ENCODE results near the gene ACP7.
A peak's percentile ranks its signal among the peaks of the same experiment; 100 is the strongest.
"Not testable (repeated sequence)": the region's sequence is repeated elsewhere in the genome, so short reads cannot be mapped to it uniquely, and the experiment has no call there.

The ACP7 gene

GRCh38 chr19:39110263-39110967 lies 26.2 kb downstream of the ACP7 start:
- DNase-seq = no peak

GRCh38 chr19:39111593-39112199 lies 27.5 kb downstream of the ACP7 start:
- no peak for DNase-seq

GRCh38 chr19:39112338-39112890 lies 28.2 kb downstream of the ACP7 start:
- peak; percentile 20 for DNase-seq

- no peak for DNase-seq
Observed at GRCh38 chr19:39113199-39113598, 29.0 kb downstream of the ACP7 start.

- no peak for DNase-seq
Observed at GRCh38 chr19:39115105-39115847, 31.1 kb downstream of the ACP7 start.

- not testable (repeated sequence) for DNase-seq
Observed at GRCh38 chr19:39117023-39117422, 32.9 kb downstream of the ACP7 start.

GRCh38 chr19:39119830-39120229 lies 35.7 kb downstream of the ACP7 start:
- DNase-seq = no peak

GRCh38 chr19:39122934-39123731 lies 39.0 kb downstream of the ACP7 start:
- no peak for DNase-seq

- no peak for DNase-seq
Observed at GRCh38 chr19:39124136-39124764, 40.1 kb downstream of the ACP7 start.

GRCh38 chr19:39125199-39125553 lies 41.0 kb downstream of the ACP7 start:
- no peak for DNase-seq

- DNase-seq = peak; percentile 86
Observed at GRCh38 chr19:39125554-39126311, 41.6 kb downstream of the ACP7 start, which contains the start of gene PAK4. Gene PAK4 (plus strand): TSS chr19:39125786. CDS start chr19:39169554, 43,768 bp downstream.

- DNase-seq = no peak
Observed at GRCh38 chr19:39126312-39127187, 42.4 kb downstream of the ACP7 start.

- no peak for DNase-seq
Observed at GRCh38 chr19:39127812-39128515, 43.8 kb downstream of the ACP7 start.

GRCh38 chr19:39128516-39129079 lies 44.4 kb downstream of the ACP7 start:
- no peak for DNase-seq

- no peak for DNase-seq
Observed at GRCh38 chr19:39129116-39129515, 44.9 kb downstream of the ACP7 start.

- no peak for DNase-seq
Observed at GRCh38 chr19:39130337-39131254, 46.4 kb downstream of the ACP7 start.

GRCh38 chr19:39131255-39131755 lies 47.1 kb downstream of the ACP7 start:
- DNase-seq = no peak

GRCh38 chr19:39132344-39132969 lies 48.3 kb downstream of the ACP7 start:
- no peak for DNase-seq

Measured in GOT3 (cell line).